Measurements from ENCODE around the gene PPP2R1B. TPM values are rescaled to one million over a fixed set of nuclear protein-coding genes. Genes with fewer than 3 reads are reported as not detected.

The PPP2R1B gene
- polyA plus RNA-seq, 1 donor (not counting 4 experiments of a cell fraction or from before 2014, with no cell fraction given), result 33.6 TPM

- Histone ChIP-seq H3K36me3 (ENCODE audit: control insufficient read depth in 2 of 2, extremely low read depth in 1 of 2, insufficient read depth in 2 of 2, low read length in 2 of 2) (peaks cover 0 to 5% of the 10 kb centered on the region in 2 experiments), H3K27me3 (ENCODE audit: control insufficient read depth, extremely low read depth, insufficient read depth, low read length) (no peaks in the 10 kb centered on the region), H3K4me3 (ENCODE audit: control insufficient read depth in 2 of 3, extremely low read depth in 1 of 3, insufficient read depth in 2 of 3, low read depth in 1 of 3, low read length in 3 of 3) (no peak overlapping the region), H3K9ac (ENCODE audit: control insufficient read depth, extremely low read depth, insufficient read depth, low read length) (no peak overlapping the region), H3K9me1 (ENCODE audit: control insufficient read depth, extremely low read depth, insufficient read depth, low read length) (no peaks in the 10 kb centered on the region), H3K4me2 (ENCODE audit: control insufficient read depth, extremely low read depth, insufficient read depth, low read depth, low read length) (no peak overlapping the region), H3K4me1 (ENCODE audit: control insufficient read depth, extremely low read depth, insufficient read depth, low read length) (no peaks in the 10 kb centered on the region), H3K9me3 (ENCODE audit: control insufficient read depth, low read depth, low read length) (no peaks in the 10 kb centered on the region), H2AFZ (ENCODE audit: control insufficient read depth, low read length) (no peak overlapping the region), H3K79me2 (ENCODE audit: control insufficient read depth, insufficient read depth, low read length) (peaks cover 2% of the 10 kb centered on the region), H3K27ac (ENCODE audit: control insufficient read depth, insufficient read depth, low read length) (no peak overlapping the region), H4K20me1 (ENCODE audit: control insufficient read depth, extremely low read depth, insufficient read depth, low read length) (no peaks in the 10 kb centered on the region)
- no peak for DNase-seq (ENCODE audit: low read depth, low spot score)
- no peak for FAIRE-seq
- TF ChIP-seq EZH2 (IDR thresholded peaks at IDR 0.05; ENCODE audit: low read length) (no peak), CTCF (optimal IDR thresholded peaks at IDR 0.05 in 1 of 3, IDR thresholded peaks at IDR 0.05 in 1 of 3, conservative IDR thresholded peaks at IDR 0.05 in 1 of 3; ENCODE audit: extremely low read depth in 1 of 3, insufficient read depth in 2 of 3, low read length in 3 of 3) (no peak)
- dilution Hi-C loops (cut with MboI; ENCODE audit: extremely low pct_ligation_motif_present, low sequenced_read_pairs), result no loop called here
These were observed 67.2 kb downstream of the PPP2R1B start for GRCh38 chr11:111698852-111699559.

DNA sequence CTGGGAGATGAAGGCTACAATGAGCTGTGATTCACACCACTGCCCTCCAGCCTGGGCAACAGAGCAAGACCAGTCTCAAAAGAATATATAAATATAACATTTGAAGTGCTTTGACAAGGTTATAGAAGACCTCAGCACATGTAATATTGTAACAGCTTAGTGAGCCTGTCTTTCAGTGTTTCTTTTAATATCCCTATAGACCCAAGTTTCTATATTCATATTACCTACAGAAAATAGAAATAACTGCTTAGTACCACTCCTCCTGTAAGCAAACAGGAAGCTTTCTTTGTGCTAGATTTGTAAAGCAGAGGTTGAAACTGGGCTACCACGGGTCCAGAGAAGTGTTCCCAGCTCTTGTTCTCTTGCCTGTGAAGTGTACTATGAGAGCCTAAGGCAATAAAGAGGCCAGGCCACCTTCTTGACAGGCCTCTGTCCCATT, 68.2 kb downstream of the PPP2R1B start:
- H3K27me3 ChIP-seq (ENCODE audit: control insufficient read depth, extremely low read depth, insufficient read depth, low read length), result no peaks in the 10 kb centered on the region
- H3K4me3 ChIP-seq (ENCODE audit: control insufficient read depth in 2 of 3, extremely low read depth in 1 of 3, insufficient read depth in 2 of 3, low read depth in 1 of 3, low read length in 3 of 3), result no peak overlapping the region
- H3K79me2 ChIP-seq (ENCODE audit: control insufficient read depth, insufficient read depth, low read length), result peaks cover 2% of the 10 kb centered on the region
- DNase-seq (ENCODE audit: low read depth, low spot score), result no peak
- H4K20me1 ChIP-seq (ENCODE audit: control insufficient read depth, extremely low read depth, insufficient read depth, low read length), result no peaks in the 10 kb centered on the region
- no peak overlapping the region for H3K27ac ChIP-seq (ENCODE audit: control insufficient read depth, insufficient read depth, low read length)
- H3K9me1 ChIP-seq (ENCODE audit: control insufficient read depth, extremely low read depth, insufficient read depth, low read length), result no peaks in the 10 kb centered on the region
- no peak overlapping the region for H2AFZ ChIP-seq (ENCODE audit: control insufficient read depth, low read length)
- H3K4me2 ChIP-seq (ENCODE audit: control insufficient read depth, extremely low read depth, insufficient read depth, low read depth, low read length), result no peak overlapping the region
- no peaks in the 10 kb centered on the region for H3K9me3 ChIP-seq (ENCODE audit: control insufficient read depth, low read depth, low read length)
- dilution Hi-C loops (cut with MboI; ENCODE audit: extremely low pct_ligation_motif_present, low sequenced_read_pairs), result no loop called here
- no peak for FAIRE-seq
- peaks cover 0 to 3% of the 10 kb centered on the region in 2 experiments for H3K36me3 ChIP-seq (ENCODE audit: control insufficient read depth in 2 of 2, extremely low read depth in 1 of 2, insufficient read depth in 2 of 2, low read length in 2 of 2)
- no peaks in the 10 kb centered on the region for H3K4me1 ChIP-seq (ENCODE audit: control insufficient read depth, extremely low read depth, insufficient read depth, low read length)
- TF ChIP-seq CTCF (optimal IDR thresholded peaks at IDR 0.05 in 1 of 3, IDR thresholded peaks at IDR 0.05 in 1 of 3, conservative IDR thresholded peaks at IDR 0.05 in 1 of 3; ENCODE audit: extremely low read depth in 1 of 3, insufficient read depth in 2 of 3, low read length in 3 of 3) (no peak), EZH2 (IDR thresholded peaks at IDR 0.05; ENCODE audit: low read length) (no peak)
- no peak overlapping the region for H3K9ac ChIP-seq (ENCODE audit: control insufficient read depth, extremely low read depth, insufficient read depth, low read length)
